OCI-M2 (cell line): ENCODE measurements around the gene DCDC2C.

ENCODE experiments used
- DNase-seq: peaks from one replicate; lab custom pipeline; 2025; ENCODE audit not compliant: unreplicated experiment; lab: John Stamatoyannopoulos, UW

DCDC2C gene

DNA sequence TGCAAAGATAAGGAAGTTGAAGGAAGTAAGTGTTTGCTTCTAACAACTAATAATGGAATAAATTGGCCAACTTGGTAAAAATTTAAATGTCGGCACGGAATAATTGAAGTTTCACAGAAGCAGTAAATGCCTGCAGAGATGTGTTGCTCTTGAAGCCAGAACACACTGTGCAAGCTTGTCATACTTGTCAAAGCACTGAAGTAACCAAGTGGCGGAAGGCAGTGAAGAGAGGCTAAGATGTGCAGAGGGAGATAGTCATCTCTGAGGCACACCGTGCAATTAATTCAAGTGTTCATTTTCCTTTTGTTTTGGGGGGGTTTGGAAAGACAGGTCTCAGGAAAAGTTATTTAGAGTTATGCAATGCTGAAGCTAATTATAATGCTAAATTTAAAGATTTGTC is 5.2 kb downstream of the DCDC2C start:
- DNase-seq = no peak

DNA sequence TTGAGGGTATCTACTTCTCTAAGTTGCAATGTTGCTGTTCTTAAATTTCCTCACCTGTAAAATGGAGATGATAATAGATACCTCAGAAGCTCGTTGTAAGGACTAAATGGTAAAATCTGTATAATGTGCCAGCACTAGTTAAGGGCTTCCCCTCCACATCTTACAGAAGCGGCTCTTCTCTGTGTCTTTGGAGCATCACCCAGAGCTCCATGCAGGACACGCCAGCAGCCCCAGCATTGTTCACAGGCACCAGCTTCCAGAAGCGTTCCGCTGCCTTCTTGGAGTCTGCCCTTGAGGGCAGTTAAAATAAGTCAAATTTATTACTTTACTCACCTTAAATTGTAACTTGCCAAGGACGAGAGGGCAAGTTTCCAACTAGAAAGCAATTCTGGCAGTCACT is 5.8 kb downstream of the DCDC2C start:
- no peak for DNase-seq

DNA sequence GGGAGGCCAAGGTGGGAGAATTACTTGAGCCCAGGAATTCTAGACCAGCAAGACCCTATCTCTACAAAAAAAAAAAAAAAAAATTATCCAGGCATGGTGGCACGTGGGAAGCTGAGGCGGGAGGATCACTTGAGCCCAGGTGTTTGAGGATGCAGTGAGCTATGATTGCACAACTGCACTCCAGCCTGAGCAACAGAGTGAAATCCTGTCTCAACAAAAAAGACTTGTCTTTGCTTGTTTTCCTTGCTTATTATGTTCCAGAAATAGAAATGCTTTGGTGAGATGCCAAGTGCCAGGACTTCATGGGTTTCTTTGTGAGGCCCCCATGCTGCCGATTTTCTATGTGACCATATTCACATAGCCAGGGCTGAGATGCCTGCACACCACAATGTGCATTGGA is 9.0 kb downstream of the DCDC2C start:
- DNase-seq = no peak

DNA sequence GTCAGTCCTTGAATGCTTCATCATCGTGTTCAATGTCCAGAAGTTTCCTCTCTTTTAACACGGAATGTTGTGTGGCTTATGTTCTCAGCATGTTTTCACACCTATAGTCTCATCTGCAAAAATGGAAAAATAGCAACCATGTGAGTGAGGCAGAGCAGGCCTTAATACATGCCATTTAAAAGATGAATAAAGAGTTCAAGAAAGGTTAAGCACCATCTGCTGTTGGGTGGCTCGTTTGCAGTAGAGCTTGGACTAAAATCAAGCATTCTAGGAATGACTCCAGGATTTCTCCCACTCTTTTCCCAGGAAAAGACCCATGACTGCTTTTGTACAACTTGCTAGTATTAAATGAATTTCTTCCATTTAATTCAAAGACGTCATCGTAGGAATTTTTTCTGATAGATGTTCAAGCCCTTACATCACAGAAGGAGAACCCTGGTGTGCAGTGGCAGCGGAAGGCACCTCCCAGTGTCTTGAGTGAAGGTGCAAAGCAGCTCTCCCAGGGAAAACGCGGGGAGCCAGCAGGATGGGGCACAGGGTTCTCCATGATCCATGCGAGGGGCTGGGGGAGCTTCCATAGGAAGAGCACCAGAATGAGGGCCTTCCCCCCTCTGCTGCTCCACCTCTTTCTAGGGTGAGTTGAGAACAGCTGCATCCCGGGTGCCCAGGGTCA is 9.6 kb downstream of the DCDC2C start:
- DNase-seq = no peak

DNA sequence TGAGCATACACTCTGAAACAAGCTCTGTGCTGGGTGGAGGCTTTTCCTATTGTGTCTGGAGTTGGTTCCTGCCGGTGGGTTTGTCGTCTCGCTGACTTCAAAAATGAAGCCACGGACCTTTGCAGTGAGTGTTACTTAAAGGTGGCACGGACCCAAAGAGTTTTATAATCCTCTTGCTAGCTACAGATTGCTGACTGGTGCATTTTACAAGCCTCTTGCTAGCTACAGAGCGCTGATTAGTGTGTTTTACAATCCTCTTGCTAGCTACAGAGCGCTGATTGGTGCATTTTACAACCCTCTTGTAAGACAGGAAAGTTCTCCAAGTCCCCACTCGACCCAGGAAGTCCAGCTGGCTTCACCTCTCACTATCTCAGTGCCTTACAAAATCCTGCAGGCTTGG is 15.3 kb downstream of the DCDC2C start:
- no peak for DNase-seq

DNA sequence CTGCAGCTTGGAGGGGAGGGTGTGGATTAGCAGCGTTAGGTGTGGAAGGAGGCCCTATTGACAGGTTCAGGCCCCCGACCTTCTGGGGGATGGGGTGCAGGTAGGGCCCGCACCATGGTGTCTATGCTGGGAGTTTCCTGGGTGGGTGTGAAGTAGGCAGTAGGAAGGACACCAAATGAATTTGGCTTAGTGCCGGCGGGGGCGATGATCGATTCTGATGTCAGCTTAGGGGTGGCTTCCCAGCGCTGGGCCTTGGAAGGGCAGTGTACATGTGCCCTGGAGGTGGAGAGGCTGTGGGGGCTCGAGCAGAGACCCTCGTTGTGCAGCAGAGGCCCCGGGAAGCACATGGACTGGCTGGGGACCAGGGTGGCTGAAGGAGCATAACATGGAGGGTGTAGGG is 21.6 kb downstream of the DCDC2C start:
- DNase-seq = no peak

DNA sequence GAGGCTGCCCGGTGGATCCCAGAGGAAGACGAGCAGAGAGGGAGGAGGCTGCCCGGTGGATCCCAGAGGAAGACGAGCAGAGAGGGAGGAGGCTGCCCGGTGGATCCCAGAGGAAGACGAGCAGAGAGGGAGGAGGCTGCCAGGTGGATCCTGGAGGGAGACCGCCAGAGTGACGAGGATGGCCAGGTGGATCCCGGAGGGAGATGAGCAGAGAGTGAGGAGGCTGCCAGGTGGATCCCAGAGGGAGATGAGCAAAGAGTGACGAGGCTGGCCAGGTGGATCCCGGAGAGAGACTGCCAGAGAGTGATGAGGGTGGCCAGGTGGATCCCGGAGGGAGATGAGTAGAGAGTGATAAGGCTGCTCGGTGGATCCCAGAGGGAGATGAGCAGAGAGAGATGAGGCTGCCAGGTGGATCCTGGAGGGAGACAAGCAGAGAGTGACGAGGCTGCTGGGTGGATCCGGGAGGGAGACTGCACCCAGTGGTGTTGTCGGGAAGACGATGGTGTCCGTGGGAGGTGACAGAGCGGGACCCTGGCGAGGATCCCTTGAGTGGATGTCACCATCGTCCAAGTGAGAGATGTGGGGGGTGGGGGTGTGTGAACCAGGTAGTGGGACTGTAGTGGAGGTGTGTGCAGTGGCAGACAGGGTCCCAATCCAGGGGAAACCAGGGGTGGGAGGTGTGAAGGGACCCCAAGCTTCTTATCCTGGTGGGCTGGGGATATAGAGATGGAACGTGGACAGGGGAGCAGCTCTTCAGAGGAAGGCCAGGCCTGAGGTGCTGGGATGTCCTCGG is 22.3 kb downstream of the DCDC2C start:
- DNase-seq = no peak

DNA sequence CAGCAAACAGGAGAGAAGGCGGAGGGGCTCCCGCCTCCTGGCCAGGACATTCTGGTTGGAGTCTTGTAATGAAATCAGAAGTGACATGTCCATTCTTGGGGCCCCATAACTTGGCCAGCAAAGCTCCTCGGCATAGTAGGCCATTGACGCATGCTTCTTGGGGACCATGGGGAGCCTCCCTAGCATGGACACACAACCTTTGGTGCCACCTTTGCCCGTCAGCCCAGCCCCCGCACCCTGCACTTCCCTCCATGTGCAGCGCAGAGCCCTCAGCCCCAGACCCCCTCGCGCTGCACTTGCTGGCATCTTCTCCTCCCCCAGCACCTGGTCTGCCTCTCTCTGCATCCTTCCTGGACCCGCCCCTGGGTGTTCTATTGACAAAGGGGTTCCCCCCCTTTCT is 23.1 kb downstream of the DCDC2C start:
- no peak for DNase-seq

DNA sequence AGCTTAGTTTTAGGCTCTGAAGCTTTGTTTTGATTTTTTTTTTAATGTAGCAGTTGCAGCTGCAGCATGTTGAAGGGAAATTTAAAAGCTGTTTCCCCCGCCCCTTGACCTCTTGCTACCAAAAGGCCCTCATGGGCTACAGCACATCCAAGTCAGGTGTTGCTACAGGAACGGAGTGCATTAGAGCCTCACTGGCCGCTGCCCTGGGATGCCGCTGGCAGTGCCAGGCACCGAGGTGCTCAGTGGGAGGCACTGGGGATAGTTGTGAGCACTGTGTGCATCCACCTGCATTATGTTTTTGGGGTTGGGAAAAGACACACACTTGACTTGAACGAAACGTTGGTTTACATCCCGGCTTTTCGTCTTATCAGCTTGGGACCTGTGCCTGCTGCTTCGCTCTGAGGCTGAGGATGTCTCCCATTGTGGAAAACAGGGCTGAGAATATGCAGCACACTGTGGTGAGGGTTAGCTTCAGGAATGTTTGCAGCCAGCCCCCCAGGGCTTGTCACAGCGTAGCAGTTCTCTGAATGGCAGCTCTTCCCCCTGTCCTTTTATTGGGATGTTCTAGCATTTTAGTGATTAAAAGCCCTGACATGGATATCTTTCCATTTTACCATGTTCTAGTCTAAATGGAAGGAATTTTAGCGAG is 24.1 kb downstream of the DCDC2C start:
- DNase-seq = no peak

DNA sequence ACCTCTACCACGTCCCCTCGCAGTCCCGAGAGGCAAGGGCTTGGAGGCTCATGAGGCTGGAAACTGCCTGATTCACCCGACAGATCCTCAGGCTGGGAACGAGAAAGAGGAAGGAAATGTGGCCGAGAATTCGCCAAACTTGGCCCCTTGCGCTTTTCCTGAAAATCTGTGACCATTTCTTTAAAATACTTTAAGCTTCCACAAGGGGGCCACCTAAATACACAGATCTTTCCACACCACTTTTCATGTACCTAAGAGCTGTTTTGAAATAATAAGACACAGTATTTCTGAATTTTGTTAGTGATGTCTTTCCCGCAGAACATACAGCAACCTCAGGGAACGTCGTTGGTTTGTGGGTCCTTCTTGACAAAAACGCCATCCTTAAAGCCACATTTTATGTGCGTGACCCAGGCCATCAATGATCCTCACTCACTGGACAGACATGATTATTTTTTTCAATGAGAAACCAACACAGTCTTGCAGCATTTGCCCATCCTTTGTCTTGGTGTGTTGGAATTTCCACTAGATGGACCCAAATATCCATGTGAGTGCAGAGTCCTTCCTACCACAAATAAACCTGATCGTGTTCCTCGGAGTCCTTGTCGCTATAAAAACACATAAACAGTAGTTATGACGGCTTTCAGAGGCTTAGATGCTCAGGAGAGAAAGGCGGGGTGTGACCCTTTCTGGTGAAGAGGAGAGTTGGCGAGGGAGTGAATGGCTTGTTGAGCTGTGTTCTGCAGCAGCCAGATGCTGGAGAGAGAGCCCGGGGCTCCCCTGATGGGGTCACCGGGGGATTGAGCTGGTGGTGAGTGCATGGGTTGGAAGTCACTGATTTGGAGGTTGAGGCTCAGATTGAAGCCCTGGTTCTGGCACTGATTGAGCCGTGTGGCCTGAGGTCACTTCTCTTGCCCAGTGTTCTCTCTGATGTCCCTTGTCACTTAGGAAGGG is 25.0 kb downstream of the DCDC2C start:
- no peak for DNase-seq

DNA sequence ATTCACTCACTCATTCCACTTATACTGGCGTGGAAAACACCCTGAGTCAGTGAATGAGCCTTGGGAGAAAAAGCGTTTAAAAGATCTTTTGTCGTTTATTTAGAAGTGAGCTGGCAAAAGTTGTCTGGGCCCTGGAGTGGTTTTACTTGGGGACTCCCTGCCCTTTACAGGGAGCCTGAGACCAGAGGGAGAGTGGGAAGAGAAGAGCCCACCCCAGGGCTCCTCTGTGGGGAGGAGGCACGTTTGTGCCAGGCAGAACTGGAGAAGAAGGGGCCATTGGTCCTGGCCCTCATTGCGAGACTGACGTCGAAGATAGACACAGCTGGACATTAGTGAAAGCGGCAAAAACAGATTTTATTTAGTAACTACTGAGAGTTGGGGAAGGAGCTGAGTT is 25.7 kb downstream of the DCDC2C start:
- no peak for DNase-seq

DNA sequence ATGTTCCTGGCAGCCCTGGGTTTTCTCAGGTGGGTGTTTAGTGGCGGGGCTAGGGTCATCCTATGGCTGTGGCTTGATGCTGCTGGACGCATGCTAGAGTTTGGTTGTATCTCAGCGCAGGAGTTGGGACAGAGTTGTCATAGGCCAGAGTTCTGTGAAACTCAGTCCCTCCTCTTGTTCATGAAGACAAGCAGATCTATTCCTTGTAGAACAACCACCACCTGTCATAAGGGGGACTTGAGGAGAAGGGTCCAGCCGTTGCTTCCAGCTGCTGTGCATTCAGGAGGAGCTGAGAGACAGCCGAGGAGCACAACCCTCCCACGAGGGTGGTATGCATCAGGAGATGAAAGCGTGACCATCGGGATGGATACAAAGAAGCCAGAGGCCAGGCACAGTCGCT is 26.4 kb downstream of the DCDC2C start:
- DNase-seq = no peak

DNA sequence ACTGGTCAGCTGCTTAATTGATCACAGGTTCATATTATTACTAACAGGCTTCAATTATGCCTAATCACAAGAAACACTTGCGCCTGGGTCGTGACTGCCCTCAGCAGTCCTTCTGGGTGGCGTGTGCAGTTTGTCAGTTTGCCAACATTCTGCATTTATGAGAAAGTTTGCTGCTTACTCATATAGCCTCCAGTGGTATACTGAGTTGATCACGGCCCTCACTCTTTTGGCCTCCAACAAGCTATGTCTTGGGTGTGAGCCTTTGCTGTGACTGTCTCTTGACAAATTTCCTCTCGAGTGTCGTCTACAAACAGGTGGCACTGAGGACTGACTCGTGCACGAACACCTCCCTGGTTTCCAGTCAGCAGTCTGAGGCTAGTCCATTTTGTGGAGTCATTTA is 27.3 kb downstream of the DCDC2C start:
- no peak for DNase-seq

DNA sequence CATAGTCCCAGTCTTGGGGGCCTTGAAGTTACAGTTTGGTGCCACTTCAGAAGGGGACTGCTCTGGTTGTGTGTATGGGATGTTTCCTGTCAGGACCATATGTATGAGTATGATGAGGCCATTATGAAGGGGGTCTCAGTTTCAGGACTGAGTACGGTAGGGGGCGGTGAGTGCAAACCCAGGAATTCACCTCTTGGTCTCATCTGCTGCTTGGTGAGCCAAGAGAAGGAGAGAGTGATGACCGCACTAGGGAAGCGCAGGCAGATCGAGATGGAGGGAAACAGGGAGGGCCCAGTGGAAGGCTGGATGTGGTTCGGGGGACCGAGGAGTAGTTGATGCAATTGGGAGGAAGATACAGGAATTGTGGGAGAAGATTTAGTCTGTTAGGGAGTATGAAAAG is 28.5 kb downstream of the DCDC2C start:
- DNase-seq = no peak

DNA sequence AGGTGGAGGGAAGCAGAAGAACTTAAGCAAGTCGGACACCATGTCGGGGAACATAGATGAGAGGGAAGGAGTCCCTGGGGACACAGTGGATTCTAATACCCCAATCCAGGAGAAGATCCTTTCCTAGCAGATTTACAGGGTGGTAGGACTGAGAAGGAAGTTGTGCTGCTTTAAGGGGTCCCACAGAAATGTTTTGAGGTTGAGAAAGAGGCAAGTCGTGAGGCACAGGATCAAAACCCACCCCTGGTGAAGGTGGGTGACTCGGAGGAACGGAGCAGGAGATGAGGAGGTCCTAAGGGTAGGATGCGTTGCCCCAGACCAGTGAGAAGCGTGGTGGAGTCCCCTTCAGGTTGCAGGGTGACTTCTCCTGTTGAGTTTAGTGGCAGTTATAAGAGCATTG is 32.7 kb downstream of the DCDC2C start:
- no peak for DNase-seq

DNA sequence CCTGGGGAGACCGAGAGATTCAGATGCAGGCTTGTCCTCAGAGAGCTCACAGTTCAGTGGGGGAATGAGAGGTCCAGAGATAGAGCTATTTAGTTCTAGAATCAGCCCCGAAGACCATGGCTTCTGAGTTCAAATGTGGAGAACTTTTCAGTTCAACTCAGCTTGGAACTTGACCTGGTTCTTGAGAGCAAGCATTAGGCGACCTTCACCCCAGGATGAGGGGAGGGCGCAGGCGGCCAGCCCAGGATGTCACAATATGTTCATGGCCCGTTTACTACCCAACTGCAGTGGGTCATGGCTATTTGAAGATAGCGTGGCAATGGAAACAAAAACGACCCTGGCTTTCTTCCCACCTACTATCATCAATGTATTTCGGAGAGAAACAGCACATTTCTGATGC is 33.8 kb downstream of the DCDC2C start:
- DNase-seq = no peak

DNA sequence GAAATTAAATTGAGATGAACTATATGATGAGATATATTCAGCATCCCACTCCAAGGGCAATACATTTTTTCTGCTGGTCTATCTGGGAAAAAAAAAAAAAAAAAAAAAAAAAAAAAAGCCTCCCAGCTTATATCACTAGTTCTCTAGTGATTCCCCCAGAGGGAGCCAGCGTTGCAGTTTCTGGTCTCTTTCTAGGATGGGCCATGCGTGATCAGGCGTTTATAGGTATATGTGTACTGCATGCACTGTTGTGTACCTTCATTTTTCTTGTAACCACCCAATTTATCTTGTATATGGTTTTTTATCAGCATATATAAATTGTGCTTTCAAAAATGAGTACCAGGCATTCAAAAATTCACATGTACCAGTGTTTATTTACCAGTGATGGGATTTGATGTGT is 35.1 kb downstream of the DCDC2C start:
- no peak for DNase-seq

DNA sequence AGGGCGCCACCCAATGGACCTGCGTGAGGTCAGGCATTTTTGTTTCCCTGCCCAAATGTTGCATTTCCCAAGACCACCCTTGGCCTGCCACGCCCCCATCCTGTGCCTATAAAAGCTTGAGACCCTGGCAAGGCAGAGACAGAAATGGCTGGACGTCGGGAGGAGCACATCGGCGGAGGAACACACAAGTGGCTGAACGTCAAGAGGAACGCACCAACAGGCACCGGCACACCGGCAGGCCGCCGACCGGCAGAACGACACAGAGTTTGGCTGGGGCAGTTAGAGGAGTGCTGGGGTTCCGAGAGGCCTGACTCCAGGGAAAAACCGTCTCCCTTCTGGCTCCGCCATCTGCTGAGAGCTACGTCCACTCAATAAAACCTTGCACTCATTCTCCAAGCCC is 35.9 kb downstream of the DCDC2C start:
- DNase-seq = no peak

DNA sequence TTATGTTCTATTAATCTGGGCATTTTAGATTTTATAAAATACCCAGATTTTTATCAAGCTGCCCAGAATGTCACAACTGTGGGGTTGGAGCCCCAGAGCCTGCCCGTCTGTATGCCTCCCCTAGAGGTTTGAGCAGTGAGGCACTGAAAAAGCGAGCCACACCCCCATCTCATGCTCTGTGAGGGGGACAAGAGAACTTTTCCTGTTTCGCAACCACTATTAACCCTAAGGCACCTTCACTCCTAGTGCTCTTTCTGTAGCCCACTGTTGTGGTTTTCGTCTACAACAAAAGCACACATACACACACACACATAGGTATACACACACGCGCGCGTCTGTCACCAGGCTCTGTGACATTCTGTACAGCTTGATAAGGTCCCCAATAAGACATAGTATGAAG is 38.0 kb downstream of the DCDC2C start:
- no peak for DNase-seq

DNA sequence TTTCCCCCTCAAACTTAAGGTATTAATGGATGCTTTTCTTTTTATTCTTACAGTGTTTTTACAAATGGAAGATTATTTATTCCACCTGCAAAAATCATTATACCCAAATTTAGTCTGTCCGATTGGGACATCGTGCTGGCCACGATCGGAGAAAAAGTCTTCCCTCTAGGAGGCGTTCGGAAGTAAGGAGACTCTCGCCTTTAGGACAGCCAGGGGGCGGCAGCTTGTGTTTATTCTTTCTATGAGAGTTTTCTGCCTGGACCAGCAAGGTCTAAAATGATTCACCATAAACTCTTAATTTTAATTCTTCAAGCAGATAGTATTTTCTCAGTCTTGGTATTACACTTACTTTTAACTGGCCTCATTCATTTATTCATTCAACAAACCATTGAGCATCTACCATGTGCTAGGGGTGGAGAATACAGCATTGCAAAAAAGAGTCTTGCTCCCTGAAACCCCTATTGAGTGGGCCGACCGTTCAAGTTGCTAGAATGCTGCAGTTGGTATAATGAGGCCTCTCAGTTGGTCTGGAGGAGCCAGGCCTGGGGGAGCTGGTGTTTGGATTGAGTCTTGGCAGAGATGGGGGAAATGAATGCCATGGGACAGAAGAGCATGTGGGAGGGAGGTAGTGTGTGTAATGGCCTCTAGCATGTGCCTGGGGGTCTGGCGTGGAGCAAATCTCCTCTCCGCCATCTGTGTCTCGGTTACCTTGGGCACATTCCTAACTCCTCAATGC is 38.7 kb downstream of the DCDC2C start:
- DNase-seq = no peak
